ENCODE data around the gene SEMA4D. TPM values are rescaled to one million over a fixed set of nuclear protein-coding genes. Genes with fewer than 3 reads are reported as not detected.

Gene SEMA4D, protein sequence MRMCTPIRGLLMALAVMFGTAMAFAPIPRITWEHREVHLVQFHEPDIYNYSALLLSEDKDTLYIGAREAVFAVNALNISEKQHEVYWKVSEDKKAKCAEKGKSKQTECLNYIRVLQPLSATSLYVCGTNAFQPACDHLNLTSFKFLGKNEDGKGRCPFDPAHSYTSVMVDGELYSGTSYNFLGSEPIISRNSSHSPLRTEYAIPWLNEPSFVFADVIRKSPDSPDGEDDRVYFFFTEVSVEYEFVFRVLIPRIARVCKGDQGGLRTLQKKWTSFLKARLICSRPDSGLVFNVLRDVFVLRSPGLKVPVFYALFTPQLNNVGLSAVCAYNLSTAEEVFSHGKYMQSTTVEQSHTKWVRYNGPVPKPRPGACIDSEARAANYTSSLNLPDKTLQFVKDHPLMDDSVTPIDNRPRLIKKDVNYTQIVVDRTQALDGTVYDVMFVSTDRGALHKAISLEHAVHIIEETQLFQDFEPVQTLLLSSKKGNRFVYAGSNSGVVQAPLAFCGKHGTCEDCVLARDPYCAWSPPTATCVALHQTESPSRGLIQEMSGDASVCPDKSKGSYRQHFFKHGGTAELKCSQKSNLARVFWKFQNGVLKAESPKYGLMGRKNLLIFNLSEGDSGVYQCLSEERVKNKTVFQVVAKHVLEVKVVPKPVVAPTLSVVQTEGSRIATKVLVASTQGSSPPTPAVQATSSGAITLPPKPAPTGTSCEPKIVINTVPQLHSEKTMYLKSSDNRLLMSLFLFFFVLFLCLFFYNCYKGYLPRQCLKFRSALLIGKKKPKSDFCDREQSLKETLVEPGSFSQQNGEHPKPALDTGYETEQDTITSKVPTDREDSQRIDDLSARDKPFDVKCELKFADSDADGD
- total RNA-seq, result 0.91 and 5.4 TPM in 2 replicates

DNA sequence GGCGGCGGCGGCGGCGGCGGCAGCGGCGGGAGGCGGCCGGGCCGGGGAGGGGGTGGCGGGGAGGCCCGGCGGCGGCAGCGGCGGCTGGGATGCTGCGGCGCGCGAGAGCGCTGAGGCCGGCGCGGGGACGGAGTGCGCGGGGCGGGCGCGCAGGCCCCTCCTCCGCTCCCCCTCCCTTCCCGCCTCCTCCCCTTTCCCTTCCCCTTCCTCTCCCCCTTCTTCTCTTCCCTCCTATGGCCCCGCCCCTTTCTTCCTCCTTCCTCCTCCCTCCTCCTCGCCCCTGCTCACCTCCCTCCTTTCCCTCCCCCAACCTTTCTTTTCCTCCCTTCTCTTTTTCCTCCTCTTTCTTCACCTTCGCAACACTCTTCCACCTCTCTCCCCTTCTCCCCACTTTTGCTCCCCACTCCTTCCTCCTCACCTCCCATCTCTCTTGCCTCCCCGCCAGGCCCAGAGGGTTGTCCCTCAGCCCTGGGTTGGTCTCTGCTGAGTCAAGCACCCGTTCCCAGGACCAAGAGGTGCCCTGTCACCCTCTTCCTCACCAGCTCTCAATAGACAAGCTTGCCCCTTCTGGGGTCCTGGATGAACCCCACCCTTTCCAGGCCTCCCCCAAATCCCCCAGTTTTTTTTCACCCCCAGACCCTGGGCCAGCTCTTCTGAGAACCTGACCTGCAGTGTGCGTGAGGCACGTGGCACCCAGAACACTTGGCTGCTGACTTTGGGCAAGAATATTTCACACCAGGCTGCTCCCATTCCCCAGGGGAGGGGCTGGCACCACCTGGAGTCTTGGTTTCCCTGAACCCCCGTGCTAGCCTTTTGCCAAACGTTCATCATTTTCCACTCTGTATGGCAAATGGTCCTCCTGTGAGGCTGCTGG is at the start of gene SEMA4D:
TSS of gene SEMA4D (minus strand) at position 136 of the 874 bp plus-strand sequence. CDS start 92,657 bp downstream, outside the sequence.

DNA sequence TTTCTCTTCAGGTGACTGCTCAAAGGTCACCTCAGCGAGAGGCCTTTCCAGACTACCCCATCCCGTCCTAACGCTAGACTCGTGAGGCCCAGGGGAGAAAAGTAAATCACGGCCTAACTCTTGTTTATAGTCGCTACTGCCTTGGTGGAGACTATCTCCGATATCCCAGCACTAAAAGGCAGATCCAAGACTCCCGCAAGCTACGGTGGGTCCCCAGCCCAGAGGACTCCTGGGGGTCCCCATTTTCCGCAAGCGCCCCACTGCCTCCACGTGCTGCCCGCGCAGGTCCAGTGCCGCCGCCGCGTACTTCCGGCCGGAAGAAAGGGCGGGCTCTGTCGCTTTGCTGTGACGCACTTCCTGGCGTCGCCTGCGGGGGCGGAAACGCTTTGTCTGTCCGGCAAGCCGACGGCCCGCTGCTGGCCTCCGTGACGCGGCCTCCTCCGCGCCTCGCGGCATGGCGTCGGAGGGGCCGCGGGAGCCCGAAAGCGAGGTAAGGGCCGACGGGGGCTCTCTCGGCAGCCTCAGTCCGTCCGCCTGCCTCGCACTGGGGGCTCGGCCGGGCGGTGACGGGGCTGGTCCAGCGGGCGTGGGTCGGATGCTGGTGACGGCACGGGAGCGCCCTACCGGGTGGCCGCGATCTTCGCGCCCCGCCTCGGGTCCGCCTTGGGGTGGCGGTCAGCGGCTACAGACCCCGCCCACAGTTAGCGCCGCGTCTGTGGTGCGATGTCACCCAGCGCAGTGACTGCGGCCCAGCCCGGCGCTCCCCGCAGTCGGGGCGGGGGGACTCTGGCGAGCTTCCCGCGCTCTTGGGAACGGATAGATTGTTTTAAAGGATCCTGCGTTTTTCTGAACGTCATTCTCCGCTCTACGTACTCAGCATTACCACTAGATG is 179.5 kb downstream of the SEMA4D start, which contains the start of gene SECISBP2:
TSS of gene SECISBP2 (plus strand) at position 378 of the 892 bp plus-strand sequence. CDS start at position 455, 77 bp downstream.

Other genes starting within 250 kb of the SEMA4D start
- 71.1 and 278 TPM in 2 replicates for gene CKS2, start 186.9 kb downstream of the SEMA4D start, total RNA-seq
- gene SECISBP2, start 179.6 kb downstream of the SEMA4D start, total RNA-seq, result 17.6 and 23.2 TPM in 2 replicates
- gene GADD45G, start 106.9 kb upstream of the SEMA4D start, total RNA-seq, result 1.8 and 6.5 TPM in 2 replicates